ENCODE data around the gene KMT2E.

DNA sequence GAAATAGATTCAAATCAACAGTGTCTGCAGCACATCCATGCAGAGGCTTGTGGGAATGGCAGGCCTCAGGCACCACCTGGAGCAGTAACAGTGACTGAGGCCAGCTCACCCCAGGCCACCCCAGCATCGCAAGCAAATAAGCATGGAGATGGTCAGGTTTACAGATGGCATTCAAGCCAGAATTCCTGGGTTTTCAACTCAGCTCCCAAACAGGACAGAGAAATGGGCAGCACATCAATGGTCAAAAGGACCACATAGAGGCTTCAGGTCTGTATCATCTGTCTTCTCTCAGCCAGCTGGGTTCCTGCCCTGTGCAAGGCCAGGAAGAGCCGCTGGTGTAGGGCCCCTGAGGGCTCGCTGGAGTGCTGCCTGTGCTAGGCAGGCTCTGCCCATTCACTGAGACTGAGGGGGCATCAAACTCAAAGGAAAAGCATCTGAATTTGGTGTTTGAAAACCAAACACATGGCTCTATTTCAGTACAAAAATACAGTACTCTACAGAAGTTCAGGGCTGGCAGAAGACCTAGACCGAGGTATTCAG lies 112.5 kb downstream of the KMT2E start:
- TF ChIP-seq, protein P1, sequence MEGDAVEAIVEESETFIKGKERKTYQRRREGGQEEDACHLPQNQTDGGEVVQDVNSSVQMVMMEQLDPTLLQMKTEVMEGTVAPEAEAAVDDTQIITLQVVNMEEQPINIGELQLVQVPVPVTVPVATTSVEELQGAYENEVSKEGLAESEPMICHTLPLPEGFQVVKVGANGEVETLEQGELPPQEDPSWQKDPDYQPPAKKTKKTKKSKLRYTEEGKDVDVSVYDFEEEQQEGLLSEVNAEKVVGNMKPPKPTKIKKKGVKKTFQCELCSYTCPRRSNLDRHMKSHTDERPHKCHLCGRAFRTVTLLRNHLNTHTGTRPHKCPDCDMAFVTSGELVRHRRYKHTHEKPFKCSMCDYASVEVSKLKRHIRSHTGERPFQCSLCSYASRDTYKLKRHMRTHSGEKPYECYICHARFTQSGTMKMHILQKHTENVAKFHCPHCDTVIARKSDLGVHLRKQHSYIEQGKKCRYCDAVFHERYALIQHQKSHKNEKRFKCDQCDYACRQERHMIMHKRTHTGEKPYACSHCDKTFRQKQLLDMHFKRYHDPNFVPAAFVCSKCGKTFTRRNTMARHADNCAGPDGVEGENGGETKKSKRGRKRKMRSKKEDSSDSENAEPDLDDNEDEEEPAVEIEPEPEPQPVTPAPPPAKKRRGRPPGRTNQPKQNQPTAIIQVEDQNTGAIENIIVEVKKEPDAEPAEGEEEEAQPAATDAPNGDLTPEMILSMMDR (IDR thresholded peaks at IDR 0.05; ENCODE audit: low read depth, low read length, poor library complexity, severe bottlenecking), result no peak
- no peak for TF ChIP-seq EZH2phosphoT487 (IDR thresholded peaks at IDR 0.05; ENCODE audit: borderline replicate concordance, low read length)

All from DOHH2 (cell line).